HG03108 (cell line): Measurements from ENCODE around the gene LIMK1.

Experiments used
- ATAC-seq: cut with Tn5 transposase; IDR thresholded peaks from one replicate; pipeline ENCODE4 v1.9.1; 2021; ENCODE audit warnings: moderate library complexity; ENCODE audit not compliant: unreplicated experiment

The LIMK1 gene

GRCh38 chr7:74053589-74054186, 29.9 kb upstream of the LIMK1 start:
- no peak for ATAC-seq

- no peak for ATAC-seq
These were observed 27.3 kb upstream of the LIMK1 start for GRCh38 chr7:74056096-74056915.

GRCh38 chr7:74057216-74057925, 26.2 kb upstream of the LIMK1 start:
- no peak for ATAC-seq

- ATAC-seq, result no peak
These were observed 25.6 kb upstream of the LIMK1 start for GRCh38 chr7:74057987-74058386.

GRCh38 chr7:74058486-74058885, 25.1 kb upstream of the LIMK1 start:
- no peak for ATAC-seq

DNA sequence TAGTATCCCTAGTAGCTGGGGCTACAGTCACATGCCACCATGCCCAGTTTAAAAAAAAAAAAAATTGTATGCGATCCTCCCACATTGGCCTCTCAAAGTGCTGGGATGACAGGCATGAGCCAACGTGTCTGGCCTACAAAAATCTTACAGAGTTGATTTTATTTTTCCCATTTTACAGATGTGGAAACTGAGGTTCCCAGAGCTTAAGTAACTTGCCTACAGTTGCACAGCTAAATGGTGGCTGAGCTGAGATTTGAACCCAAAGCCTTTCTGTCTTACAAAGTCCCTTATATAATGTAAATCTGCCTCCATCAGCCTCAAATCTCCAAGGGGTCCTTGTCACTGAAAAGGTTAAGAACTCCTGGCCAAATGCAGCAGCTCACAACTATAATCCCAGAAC, 24.6 kb upstream of the LIMK1 start:
- no peak for ATAC-seq

DNA sequence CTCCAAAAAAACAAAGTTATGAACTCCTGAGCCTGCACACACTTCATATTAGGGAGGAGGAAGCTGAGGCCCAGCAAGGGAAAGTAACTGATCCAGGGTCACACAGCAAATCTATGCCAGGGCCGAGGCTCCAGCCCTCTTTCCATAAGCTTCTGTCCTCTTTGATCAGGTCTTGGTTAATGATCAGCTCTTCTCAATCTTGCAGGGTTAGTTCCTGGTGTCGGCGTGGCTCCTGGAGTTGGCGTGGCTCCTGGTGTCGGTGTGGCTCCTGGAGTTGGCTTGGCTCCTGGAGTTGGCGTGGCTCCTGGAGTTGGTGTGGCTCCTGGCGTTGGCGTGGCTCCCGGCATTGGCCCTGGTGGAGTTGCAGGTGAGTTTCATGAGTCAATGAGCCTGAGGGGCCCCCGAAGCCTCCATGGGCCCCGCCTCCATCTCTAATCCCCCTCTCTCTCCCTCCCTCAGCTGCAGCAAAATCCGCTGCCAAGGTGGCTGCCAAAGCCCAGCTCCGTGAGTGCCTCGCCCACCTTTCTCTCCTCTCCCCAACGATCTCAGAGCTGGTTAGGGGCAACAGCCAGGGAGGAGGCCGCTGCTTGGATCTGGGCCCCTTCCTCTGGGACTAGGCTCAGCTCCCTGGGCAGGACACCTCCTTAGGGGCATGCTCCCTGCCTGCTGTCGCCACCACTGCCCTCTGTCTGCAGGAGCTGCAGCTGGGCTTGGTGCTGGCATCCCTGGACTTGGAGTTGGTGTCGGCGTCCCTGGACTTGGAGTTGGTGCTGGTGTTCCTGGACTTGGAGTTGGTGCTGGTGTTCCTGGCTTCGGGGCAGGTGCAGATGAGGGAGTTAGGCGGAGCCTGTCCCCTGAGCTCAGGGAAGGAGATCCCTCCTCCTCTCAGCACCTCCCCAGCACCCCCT, 23.7 kb upstream of the LIMK1 start:
- no peak for ATAC-seq

- no peak for ATAC-seq
These were observed 21.6 kb upstream of the LIMK1 start for GRCh38 chr7:74061840-74062539.

DNA sequence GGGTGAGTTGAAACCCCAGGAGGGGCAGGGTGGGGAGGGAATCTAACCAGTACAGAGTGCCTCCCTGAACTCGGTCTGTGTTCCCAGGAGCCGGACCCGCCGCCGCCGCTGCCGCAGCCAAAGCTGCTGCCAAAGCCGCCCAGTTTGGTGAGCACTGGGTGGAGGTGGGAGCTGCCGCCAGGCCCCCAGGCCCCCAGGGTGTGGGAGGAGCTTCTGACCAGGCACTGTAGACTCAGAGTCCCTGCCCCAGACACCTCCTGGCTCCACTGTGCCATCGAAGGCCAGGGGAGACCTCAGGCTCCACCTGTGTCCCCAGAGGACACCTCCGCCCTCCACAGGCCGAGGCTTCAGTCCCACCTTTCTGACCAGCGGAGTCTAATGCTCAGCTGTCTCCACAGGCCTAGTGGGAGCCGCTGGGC, 20.4 kb upstream of the LIMK1 start:
- ATAC-seq, result no peak

DNA sequence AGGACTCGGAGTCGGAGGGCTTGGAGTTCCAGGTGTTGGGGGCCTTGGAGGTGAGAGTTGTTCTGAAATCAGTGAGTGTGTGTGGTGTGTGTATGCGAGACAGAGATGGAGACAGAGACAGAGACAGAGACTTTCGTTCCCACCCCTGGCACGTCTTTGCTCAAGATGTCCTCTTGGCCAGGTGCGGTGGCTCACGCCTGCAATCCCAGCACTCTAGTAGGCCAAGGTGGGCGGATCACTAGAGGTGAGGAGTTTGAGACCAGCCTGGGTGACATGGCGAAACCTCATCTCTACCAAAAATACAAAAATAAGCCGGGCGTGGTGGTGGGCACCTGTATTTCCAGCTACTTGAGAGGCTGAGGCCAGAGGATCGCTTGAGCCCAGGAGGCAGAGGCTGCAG, 20.0 kb upstream of the LIMK1 start:
- ATAC-seq, result no peak

- ATAC-seq, result no peak
These were observed 18.9 kb upstream of the LIMK1 start for GRCh38 chr7:74064696-74065095.

- no peak for ATAC-seq
These were observed 17.0 kb upstream of the LIMK1 start for GRCh38 chr7:74066626-74067025.

GRCh38 chr7:74068378-74069085, 15.1 kb upstream of the LIMK1 start:
- ATAC-seq, result no peak

GRCh38 chr7:74069086-74069541, 14.5 kb upstream of the LIMK1 start:
- no peak for ATAC-seq

GRCh38 chr7:74069790-74070618, 13.6 kb upstream of the LIMK1 start:
- ATAC-seq, result no peak

- no peak for ATAC-seq
These were observed 13.0 kb upstream of the LIMK1 start for GRCh38 chr7:74070619-74070921.

- ATAC-seq, result no peak
These were observed 12.5 kb upstream of the LIMK1 start for GRCh38 chr7:74071121-74071520.

GRCh38 chr7:74074770-74075169, 8.8 kb upstream of the LIMK1 start:
- no peak for ATAC-seq

GRCh38 chr7:74078461-74078860, 5.1 kb upstream of the LIMK1 start:
- ATAC-seq, result no peak
